ENCODE results near the gene ANKS1A.
A peak's percentile ranks its signal among the peaks of the same experiment; 100 is the strongest.

The ANKS1A gene

GRCh38 chr6:35048631-35049083 is 159.6 kb downstream of the ANKS1A start:
- H3K36me3 ChIP-seq (ENCODE audit: control insufficient read depth, insufficient read depth, low read length) = peaks cover 16% of the 10 kb centered on the region
- peaks cover 61% of the 10 kb centered on the region for H3K4me1 ChIP-seq (ENCODE audit: control insufficient read depth, insufficient read depth, low read length, poor library complexity, severe bottlenecking)
- no peak overlapping the region for H3K4me3 ChIP-seq (ENCODE audit: extremely low read depth, insufficient read depth, low read length, poor library complexity, severe bottlenecking)
- H3K27ac ChIP-seq (ENCODE audit: low read depth, low read length, severe bottlenecking) = peak overlapping the region; percentile 93
- 68 to 70% methylated on average over 11 of the region's 11 CpGs for WGBS, 2 experiments (ENCODE audit: insufficient coverage in 2 of 2)
- H3K9me3 ChIP-seq (ENCODE audit: control insufficient read depth, low read length) = no peaks in the 10 kb centered on the region

DNA sequence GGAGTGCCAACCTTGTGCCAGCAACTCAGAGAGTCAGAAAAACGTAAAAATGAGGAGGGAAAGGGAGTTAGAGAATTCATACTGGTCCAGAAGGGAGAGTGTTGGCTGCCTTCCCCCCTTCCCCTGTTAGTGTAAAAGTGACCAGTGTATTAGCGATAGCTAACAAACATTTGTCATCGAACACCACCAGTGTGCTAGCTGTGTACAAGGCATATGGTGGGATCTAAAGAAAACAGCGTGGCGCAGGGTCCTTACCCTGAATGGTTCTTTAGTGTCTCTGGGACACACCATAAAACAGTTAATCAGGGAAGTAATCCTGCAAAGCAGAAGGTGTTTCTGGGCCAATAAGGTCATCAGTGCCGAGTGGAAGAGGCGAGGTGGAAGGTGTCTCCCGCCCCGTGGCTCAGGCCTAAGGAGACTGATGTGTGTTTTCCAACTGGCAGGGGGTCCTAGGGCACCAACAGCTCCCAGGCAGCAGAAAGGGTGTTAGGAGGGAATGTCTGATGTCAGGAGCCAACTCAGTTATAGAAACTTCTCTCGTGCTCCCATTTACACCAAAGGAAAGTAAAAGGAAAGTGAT is 160.2 kb downstream of the ANKS1A start:
- H3K9me3 ChIP-seq (ENCODE audit: control insufficient read depth, low read length) = no peaks in the 10 kb centered on the region
- peaks cover 59% of the 10 kb centered on the region for H3K4me1 ChIP-seq (ENCODE audit: control insufficient read depth, insufficient read depth, low read length, poor library complexity, severe bottlenecking)
- peaks cover 22% of the 10 kb centered on the region for H3K36me3 ChIP-seq (ENCODE audit: control insufficient read depth, insufficient read depth, low read length)
- peak overlapping the region; percentile 93 for H3K27ac ChIP-seq (ENCODE audit: low read depth, low read length, severe bottlenecking)
- WGBS, 2 experiments (ENCODE audit: insufficient coverage in 2 of 2) = 93 to 100% methylated on average over 8 to 10 of the region's 10 CpGs
- H3K4me3 ChIP-seq (ENCODE audit: extremely low read depth, insufficient read depth, low read length, poor library complexity, severe bottlenecking) = no peak overlapping the region

GRCh38 chr6:35049900-35050756 is 161.1 kb downstream of the ANKS1A start:
- Histone ChIP-seq H3K4me3 (ENCODE audit: extremely low read depth, insufficient read depth, low read length, poor library complexity, severe bottlenecking) (no peak overlapping the region), H3K9me3 (ENCODE audit: control insufficient read depth, low read length) (no peaks in the 10 kb centered on the region), H3K36me3 (ENCODE audit: control insufficient read depth, insufficient read depth, low read length) (peaks cover 28% of the 10 kb centered on the region), H3K27ac (ENCODE audit: low read depth, low read length, severe bottlenecking) (peak overlapping the region; percentile 12), H3K4me1 (ENCODE audit: control insufficient read depth, insufficient read depth, low read length, poor library complexity, severe bottlenecking) (peaks cover 50% of the 10 kb centered on the region)
- 83 to 94% methylated on average over 4 of the region's 10 CpGs for WGBS, 2 experiments (ENCODE audit: insufficient coverage in 2 of 2)

GRCh38 chr6:35050757-35051330 is 161.8 kb downstream of the ANKS1A start:
- no peak overlapping the region for H3K27ac ChIP-seq (ENCODE audit: low read depth, low read length, severe bottlenecking)
- H3K9me3 ChIP-seq (ENCODE audit: control insufficient read depth, low read length) = no peaks in the 10 kb centered on the region
- peaks cover 49% of the 10 kb centered on the region for H3K4me1 ChIP-seq (ENCODE audit: control insufficient read depth, insufficient read depth, low read length, poor library complexity, severe bottlenecking)
- H3K36me3 ChIP-seq (ENCODE audit: control insufficient read depth, insufficient read depth, low read length) = peaks cover 33% of the 10 kb centered on the region
- no peak overlapping the region for H3K4me3 ChIP-seq (ENCODE audit: extremely low read depth, insufficient read depth, low read length, poor library complexity, severe bottlenecking)
- 84 to 90% methylated on average over 8 to 9 of the region's 10 CpGs for WGBS, 2 experiments (ENCODE audit: insufficient coverage in 2 of 2)

DNA sequence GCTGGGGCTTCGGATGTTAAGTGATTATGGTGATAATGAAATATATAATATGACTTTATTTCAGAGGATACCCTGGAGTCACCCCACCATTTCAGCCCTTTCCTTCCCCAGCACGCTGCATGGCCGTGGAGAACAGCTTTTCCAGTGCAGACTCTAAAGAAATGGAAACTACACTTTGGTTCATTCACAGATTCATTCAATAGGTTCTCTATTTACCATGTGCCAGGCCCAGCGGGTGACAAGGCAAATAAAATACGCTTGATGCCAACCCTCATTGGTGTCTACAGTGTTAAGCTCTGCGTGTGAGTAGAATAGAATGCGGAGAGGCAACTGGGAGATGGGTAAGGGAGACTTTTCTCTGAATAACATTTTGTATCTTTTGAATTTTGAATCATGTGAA is 162.3 kb downstream of the ANKS1A start:
- Histone ChIP-seq H3K9me3 (ENCODE audit: control insufficient read depth, low read length) (no peaks in the 10 kb centered on the region), H3K36me3 (ENCODE audit: control insufficient read depth, insufficient read depth, low read length) (peaks cover 34% of the 10 kb centered on the region), H3K27ac (ENCODE audit: low read depth, low read length, severe bottlenecking) (no peak overlapping the region), H3K4me1 (ENCODE audit: control insufficient read depth, insufficient read depth, low read length, poor library complexity, severe bottlenecking) (peaks cover 43% of the 10 kb centered on the region), H3K4me3 (ENCODE audit: extremely low read depth, insufficient read depth, low read length, poor library complexity, severe bottlenecking) (no peak overlapping the region)
- WGBS, 2 experiments (ENCODE audit: insufficient coverage in 2 of 2) = 90 to 100% methylated on average over 3 to 6 of the region's 7 CpGs

GRCh38 chr6:35051997-35052583 is 163.0 kb downstream of the ANKS1A start:
- Histone ChIP-seq H3K4me3 (ENCODE audit: extremely low read depth, insufficient read depth, low read length, poor library complexity, severe bottlenecking) (no peak overlapping the region), H3K4me1 (ENCODE audit: control insufficient read depth, insufficient read depth, low read length, poor library complexity, severe bottlenecking) (peaks cover 36% of the 10 kb centered on the region), H3K27ac (ENCODE audit: low read depth, low read length, severe bottlenecking) (no peak overlapping the region), H3K9me3 (ENCODE audit: control insufficient read depth, low read length) (no peaks in the 10 kb centered on the region), H3K36me3 (ENCODE audit: control insufficient read depth, insufficient read depth, low read length) (peaks cover 34% of the 10 kb centered on the region)
- 72 to 100% methylated on average over 3 to 5 of the region's 7 CpGs for WGBS, 2 experiments (ENCODE audit: insufficient coverage in 2 of 2)

DNA sequence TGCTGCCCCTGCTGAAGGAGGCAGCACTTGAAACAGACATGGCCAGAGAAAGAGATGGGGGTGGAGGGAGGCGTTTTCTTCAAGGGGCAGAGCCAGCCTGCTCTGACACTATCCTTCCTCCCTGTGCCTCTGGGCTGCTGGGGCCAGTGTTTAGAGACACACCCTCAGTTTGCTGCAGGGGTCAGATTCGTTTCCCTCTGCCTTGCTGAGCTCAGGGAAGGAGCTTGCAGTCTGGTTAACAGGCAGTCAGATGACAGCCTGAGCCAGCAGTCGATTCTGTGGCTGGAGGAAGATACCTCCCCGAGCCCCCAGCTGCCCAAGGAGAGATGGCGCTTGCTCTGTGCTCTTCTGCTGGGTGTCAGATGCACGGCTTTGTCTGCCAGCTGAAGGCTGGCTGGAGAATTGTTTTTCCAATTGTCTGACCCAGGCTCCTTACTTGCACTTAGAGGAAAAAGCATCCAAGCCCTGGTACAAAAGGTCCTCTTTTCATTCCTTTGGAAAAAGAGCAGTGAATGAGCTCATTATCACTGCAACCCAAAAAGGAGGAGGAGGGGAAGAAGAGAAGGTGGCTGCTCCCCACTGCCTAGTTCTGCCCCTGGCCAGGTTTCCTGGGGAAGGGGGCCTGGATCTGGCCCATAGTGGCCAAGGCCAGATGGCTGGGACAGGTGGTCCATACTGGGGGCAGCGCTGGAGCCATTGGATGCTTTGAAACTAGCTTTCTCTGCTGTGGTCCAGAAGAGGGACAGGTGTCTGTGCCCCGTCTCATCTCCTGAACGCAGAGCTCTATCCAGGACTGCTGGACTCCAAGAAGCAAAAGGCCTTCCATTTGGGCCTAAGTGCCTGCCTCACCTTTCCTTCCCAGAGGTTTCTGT is 163.9 kb downstream of the ANKS1A start:
- WGBS, 2 experiments (ENCODE audit: insufficient coverage in 2 of 2) = 83 to 84% methylated on average over 6 to 8 of the region's 9 CpGs
- Histone ChIP-seq H3K4me1 (ENCODE audit: control insufficient read depth, insufficient read depth, low read length, poor library complexity, severe bottlenecking) (peaks cover 31% of the 10 kb centered on the region), H3K27ac (ENCODE audit: low read depth, low read length, severe bottlenecking) (no peak overlapping the region), H3K4me3 (ENCODE audit: extremely low read depth, insufficient read depth, low read length, poor library complexity, severe bottlenecking) (no peak overlapping the region), H3K9me3 (ENCODE audit: control insufficient read depth, low read length) (no peaks in the 10 kb centered on the region), H3K36me3 (ENCODE audit: control insufficient read depth, insufficient read depth, low read length) (peaks cover 34% of the 10 kb centered on the region)

DNA sequence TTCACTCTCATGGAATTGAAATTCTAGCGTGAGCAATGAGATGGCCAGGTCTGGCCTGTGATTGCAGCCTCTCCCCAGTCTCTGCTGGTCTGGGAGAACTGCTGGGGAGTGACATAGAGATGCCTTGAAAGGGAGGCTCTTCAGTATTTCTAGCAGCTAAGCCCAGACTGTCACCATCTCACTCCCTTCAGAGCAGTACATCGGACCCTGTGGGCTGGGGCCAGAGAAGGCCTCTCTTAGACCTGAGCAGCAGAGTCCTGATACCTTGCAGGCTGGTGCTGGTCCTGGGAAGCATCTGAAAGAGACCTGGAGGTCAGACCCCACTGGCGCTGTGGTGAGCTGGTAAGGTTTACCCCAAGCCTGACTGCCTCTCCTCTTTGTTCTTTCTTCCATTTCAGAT is 164.6 kb downstream of the ANKS1A start:
- Histone ChIP-seq H3K36me3 (ENCODE audit: control insufficient read depth, insufficient read depth, low read length) (peaks cover 36% of the 10 kb centered on the region), H3K27ac (ENCODE audit: low read depth, low read length, severe bottlenecking) (no peak overlapping the region), H3K9me3 (ENCODE audit: control insufficient read depth, low read length) (no peaks in the 10 kb centered on the region), H3K4me1 (ENCODE audit: control insufficient read depth, insufficient read depth, low read length, poor library complexity, severe bottlenecking) (peaks cover 26% of the 10 kb centered on the region), H3K4me3 (ENCODE audit: extremely low read depth, insufficient read depth, low read length, poor library complexity, severe bottlenecking) (no peak overlapping the region)
- WGBS, 2 experiments (ENCODE audit: insufficient coverage in 2 of 2) = 91 to 100% methylated on average over 1 to 3 of the region's 3 CpGs

- H3K27ac ChIP-seq (ENCODE audit: low read depth, low read length, severe bottlenecking) = no peak overlapping the region
- no peaks in the 10 kb centered on the region for H3K9me3 ChIP-seq (ENCODE audit: control insufficient read depth, low read length)
- 93 to 94% methylated on average over 3 of the region's 8 CpGs for WGBS, 2 experiments (ENCODE audit: insufficient coverage in 2 of 2)
- peaks cover 41% of the 10 kb centered on the region for H3K36me3 ChIP-seq (ENCODE audit: control insufficient read depth, insufficient read depth, low read length)
- peaks cover 21% of the 10 kb centered on the region for H3K4me1 ChIP-seq (ENCODE audit: control insufficient read depth, insufficient read depth, low read length, poor library complexity, severe bottlenecking)
- no peak overlapping the region for H3K4me3 ChIP-seq (ENCODE audit: extremely low read depth, insufficient read depth, low read length, poor library complexity, severe bottlenecking)
Observed at GRCh38 chr6:35054106-35054742, 165.2 kb downstream of the ANKS1A start.
